HFFc6 (cell line): ENCODE data around the gene ANKRD9. TPM values are rescaled to one million over a fixed set of nuclear protein-coding genes. Genes with fewer than 3 reads are reported as not detected.

Experiments
- DNase-seq: peaks from one replicate; pipeline ENCODE4 v3.0.0-alpha.2; 2018
- H3K27ac Mint-ChIP-seq: 2 replicates; pipeline ENCODE4 v1.8.0; 2020; ENCODE audit warnings: mild to moderate bottlenecking, mixed read lengths
- H3K27me3 Mint-ChIP-seq: 2 replicates; pipeline ENCODE4 v1.8.0; 2021; ENCODE audit warnings: mild to moderate bottlenecking, moderate library complexity, mixed read lengths; ENCODE audit not compliant: insufficient read depth
- H3K36me3 Mint-ChIP-seq: 2 replicates; pipeline ENCODE4 v1.8.0; 2021; ENCODE audit warnings: low read depth, mixed read lengths
- H3K4me1 Mint-ChIP-seq: 2 replicates; pipeline ENCODE4 v1.8.0; 2020; ENCODE audit warnings: low read depth, mixed read lengths
- H3K4me3 Mint-ChIP-seq: 2 replicates; pipeline ENCODE4 v1.8.0; 2020; ENCODE audit warnings: mild to moderate bottlenecking, moderate library complexity, mixed read lengths
- H3K9me3 Mint-ChIP-seq: 2 replicates; pipeline ENCODE4 v1.8.0; 2020; ENCODE audit warnings: mild to moderate bottlenecking, mixed read lengths
- CTCF ChIP-seq: fragments of 200-600 bp; sonication (generic); IDR thresholded peaks from 2 replicates; pipeline ENCODE4 v1.5.0; 2021; ENCODE audit warnings: antibody characterized with exemption, mild to moderate bottlenecking
- microRNA-seq: library from miRNA; unstranded; fragments of <30 nt; microRNA quantifications from one replicate; pipeline ENCODE4, GENCODE V29; 2019
- total RNA-seq, 6 experiments: library from RNA; stranded (reverse); fragmentation: NEBNext Ultra II Directional; extraction: Animal tissue kit (Norgen Biotek cat#: 25700); gene quantifications; 2 replicates in 1 of 6; 3 replicates in 5 of 6; pipeline ENCODE4 v1.2.3, GENCODE V29; 2021

ANKRD9 gene
- total RNA-seq, 6 experiments from 2014 or later, result 13.4 to 18.0 (median 15.6) TPM

- no peak for TF ChIP-seq CTCF
- H3K27me3 Mint-ChIP-seq, result no peaks in the 10 kb centered on the region
- peaks cover 4% of the 10 kb centered on the region for H3K36me3 Mint-ChIP-seq
- H3K4me1 Mint-ChIP-seq, result no peaks in the 10 kb centered on the region
- DNase-seq, result no peak
- no peaks in the 10 kb centered on the region for H3K9me3 Mint-ChIP-seq
- H3K27ac Mint-ChIP-seq, result no peak overlapping the region
- no peak overlapping the region for H3K4me3 Mint-ChIP-seq
These were observed 54.9 kb downstream of the ANKRD9 start for GRCh38 chr14:102454711-102455110.

- Mint-ChIP-seq H3K4me3 (no peak overlapping the region), H3K9me3 (no peaks in the 10 kb centered on the region), H3K27me3 (no peaks in the 10 kb centered on the region), H3K27ac (no peak overlapping the region), H3K4me1 (no peaks in the 10 kb centered on the region), H3K36me3 (peaks cover 4% of the 10 kb centered on the region)
- DNase-seq, result no peak
- no peak for TF ChIP-seq CTCF
These were observed 57.3 kb downstream of the ANKRD9 start for GRCh38 chr14:102452302-102452701.

Small RNA genes within 50 kb of the gene (microRNA-seq; reads per million reads assigned to microRNA genes)
- gene MIR4309, result not detected

Other genes starting within 250 kb of the ANKRD9 start
- gene MOK, start 204.6 kb downstream of the ANKRD9 start, total RNA-seq, result 10 to 100 TPM; 11.5 to 18.7 (median 14.8) TPM
- 1 to 10 TPM; 6.7 to 8.3 (median 8.0) TPM for gene ZNF839, start 190.0 kb downstream of the ANKRD9 start, total RNA-seq
- 10 to 100 TPM; 58.9 to 65.7 (median 62.4) TPM for gene CINP, start 146.9 kb downstream of the ANKRD9 start, total RNA-seq
- 10 to 100 TPM; 22.0 to 29.6 (median 26.4) TPM for gene TECPR2, start 146.8 kb downstream of the ANKRD9 start, total RNA-seq
- gene RCOR1, start 82.9 kb upstream of the ANKRD9 start, total RNA-seq, result 10 to 100 TPM; 24.5 to 27.6 (median 25.1) TPM